T-helper 9 cell (primary cell): Measurements from ENCODE around the gene NFYB.

Source experiments
- DNase-seq: peaks from one replicate; pipeline ENCODE4 v3.0.0-alpha.2; 2020

The NFYB gene

GRCh38 chr12:104109446-104110271, 28.4 kb downstream of the NFYB start:
- DNase-seq = no peak

- DNase-seq = peak; percentile 77
Observed at GRCh38 chr12:104108755-104109445, 29.1 kb downstream of the NFYB start.

DNA sequence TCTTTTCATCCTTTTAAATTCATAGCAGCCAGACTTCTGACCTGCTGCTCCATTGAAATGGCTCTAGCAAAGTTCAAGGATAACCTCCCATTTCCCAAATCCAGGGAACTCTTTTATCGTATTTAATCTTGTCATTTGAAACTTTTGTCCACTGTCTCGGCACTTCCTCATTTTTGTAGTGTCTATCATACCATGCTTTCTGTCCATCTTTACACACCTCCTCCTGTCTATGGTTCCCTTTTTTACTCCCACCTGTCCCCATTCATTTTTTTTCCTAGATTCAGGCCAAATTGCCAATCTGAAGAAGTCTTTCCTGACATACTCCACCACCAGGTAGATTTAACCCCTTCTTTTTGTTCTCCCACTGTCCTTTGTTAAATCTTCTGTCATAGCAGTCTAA, 31.0 kb downstream of the NFYB start:
- DNase-seq = no peak

DNA sequence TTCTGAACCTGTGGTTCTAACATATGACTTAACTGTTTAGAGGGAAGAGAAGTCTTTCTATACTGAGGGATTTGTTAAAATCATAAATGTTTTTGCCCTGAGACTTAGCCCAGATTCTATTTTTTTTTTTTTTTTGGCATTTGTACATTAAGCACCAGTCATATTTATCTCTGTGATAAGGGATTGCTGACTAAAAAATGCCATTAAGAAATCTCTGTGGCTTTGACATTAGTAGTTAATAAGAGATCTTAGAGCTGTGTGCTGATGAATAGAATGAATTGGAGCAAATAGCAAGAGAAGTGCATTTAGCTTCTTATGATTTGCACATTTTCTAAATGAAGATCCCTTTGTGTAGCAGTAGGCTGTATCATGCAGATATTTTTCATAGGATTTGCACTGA, 32.5 kb downstream of the NFYB start:
- no peak for DNase-seq

- no peak for DNase-seq
Observed at GRCh38 chr12:104097954-104098353, 40.1 kb downstream of the NFYB start.

DNA sequence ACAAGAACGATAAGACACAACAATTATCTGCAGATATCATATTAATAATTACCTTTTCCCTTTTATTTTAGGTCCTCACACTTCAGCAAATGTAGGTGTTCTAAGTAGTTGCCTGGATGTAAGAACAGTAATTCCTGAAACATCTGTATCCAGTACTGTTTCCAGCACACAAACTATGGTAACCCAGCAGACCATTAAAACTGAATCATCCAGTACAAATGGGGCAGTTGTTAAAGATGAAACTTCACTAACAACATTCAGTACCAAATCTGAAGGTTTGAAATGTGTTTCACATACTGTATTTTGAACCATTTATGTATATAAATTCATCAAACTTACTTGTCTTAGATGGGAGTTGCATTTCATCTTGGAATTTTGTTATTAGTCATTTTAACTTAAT, 42.7 kb downstream of the NFYB start:
- DNase-seq = no peak

- DNase-seq = no peak
Observed at GRCh38 chr12:104094284-104094683, 43.7 kb downstream of the NFYB start.

- DNase-seq = no peak
Observed at GRCh38 chr12:104091136-104091535, 46.9 kb downstream of the NFYB start.

DNA sequence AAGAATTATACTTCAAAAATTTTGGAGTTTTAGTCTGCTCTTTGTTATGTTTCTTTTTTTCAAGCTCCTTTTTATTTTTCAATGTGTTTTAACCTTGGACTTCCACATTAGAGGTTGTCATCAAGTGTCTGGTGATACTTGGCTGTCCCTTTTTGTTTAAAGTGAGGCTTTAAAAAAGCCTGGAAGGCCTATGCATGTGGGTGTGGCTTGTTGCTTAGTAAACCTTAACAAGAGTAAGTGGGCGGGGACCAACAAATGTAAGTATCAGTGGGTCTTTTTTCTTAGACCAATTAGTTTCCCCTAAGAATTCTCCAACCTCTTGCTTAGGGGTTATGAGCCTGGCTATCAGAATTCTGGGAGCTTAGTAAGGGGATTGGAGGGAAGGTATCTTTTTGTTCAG, 47.3 kb downstream of the NFYB start:
- no peak for DNase-seq

- no peak for DNase-seq
Observed at GRCh38 chr12:104083769-104084475, 54.1 kb downstream of the NFYB start.

DNA sequence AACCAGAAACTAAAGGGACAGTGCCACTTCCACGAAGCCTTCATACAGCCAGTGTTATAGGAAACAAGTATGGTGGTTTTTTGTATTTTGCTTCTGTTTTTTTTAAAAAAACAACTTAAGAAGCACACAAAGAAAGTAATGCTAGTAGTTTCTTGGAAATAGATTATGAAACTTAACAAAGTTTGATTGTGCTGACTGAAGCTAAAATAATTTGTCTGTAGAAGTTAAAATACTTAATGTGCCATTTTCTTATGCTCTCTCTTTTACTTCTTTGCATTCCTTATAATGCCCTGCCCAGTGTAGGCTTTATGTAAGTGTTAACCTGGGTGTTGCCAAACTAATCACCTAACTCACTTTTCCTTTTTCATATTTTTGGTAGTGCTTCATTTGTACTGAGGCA, 57.2 kb downstream of the NFYB start:
- no peak for DNase-seq

DNA sequence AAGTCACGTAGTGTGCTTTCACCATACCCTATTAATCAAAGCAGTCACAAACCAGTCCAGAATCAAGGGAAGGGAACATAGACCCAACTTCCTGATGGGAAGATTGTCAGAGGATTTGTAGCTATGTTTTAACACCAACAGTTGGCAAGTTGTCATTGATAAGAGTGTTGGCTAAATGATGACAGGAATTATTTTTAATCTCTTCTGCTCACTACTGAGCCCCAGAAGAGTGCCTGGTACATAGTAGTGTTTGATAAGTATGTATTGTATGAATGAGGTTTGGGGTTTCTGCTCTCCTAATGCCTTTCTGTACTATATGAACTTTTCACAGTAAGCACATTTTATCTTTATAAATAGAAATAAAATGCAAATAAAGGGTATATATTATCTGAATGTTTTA, 59.0 kb downstream of the NFYB start:
- no peak for DNase-seq

DNA sequence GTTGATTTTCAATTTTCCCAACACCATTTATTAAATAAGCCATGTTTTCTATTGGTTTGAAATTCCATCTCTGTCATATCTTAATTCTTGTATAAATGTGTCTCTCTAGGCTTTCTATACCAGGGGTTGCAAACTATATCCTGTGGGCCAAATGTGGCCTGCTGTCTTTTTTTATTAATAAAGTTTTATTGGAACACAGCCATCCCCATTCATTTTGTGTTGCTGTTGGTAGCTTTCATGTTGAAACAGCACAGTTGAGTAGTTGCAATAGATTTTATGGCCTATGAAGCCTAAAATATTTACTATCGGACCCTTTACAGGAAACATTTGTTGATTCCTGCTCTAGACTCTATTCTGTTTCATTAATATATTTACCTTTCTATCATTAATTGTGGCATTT, 64.3 kb downstream of the NFYB start:
- no peak for DNase-seq

GRCh38 chr12:104072099-104072498, 65.9 kb downstream of the NFYB start:
- no peak for DNase-seq
